ENCODE data around the gene SCUBE3. TPM values are rescaled to one million over a fixed set of nuclear protein-coding genes. Genes with fewer than 3 reads are reported as not detected.
A peak's percentile ranks its signal among the peaks of the same experiment; 100 is the strongest.

SCUBE3 gene
- total RNA-seq, 8 experiments from 2014 or later = 2.6 to 14.6 (median 3.3) TPM

DNA sequence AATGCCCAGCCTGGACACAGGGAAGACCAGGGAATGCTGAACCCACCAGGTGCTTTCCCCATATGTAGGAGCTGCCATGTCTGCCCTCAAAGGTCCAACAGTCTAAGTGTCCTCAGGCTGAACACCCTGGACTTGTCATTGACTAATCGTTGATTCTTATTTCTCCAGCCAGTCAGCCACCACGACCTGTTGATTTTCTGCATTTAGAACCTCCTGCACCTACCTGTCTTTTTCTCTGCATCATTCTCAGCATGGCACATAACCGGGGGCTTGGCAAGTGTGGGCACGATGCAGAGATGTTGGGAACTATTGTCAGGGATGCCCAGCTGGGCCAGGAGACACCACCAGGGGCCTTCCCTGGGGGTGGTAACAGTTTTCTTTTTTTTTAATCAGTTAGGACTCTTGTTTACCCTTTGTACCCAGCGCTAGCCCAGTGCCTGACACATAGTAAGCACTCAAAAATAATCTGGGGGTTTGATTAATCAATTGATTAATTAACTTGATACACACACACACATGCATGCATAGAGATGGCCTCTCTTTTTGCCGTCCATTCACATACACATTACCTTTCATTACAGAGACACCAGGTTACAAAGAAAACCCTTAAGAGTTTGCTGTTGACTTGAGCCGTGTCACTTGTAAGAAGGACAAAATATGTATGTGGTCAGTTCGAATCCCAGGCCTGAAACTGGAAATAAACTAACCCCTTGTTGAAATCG is 29.0 kb upstream of the SCUBE3 start:
- no peak for ATAC-seq (replicated peaks in 6 of 8)
- Histone ChIP-seq H3K4me1 (replicated peaks in 1 of 2) (peaks cover 0 to 9% of the 10 kb centered on the region in 2 donors), H3K27ac (peak overlapping the region in 1 of 2 donors; percentile 22), H3K4me3 (no peak overlapping the region)
- 0 to 100% (median 83%) methylated on average over 1 to 8 of the region's 9 CpGs for WGBS, 10 experiments
- in situ Hi-C loops (cut with MboI; ENCODE audit: low pct_unique_long_range_greater_than_20kb in 2 of 9, low sequenced_read_pairs in 9 of 9, unreplicated experiment in 9 of 9) = no loop called here

DNA sequence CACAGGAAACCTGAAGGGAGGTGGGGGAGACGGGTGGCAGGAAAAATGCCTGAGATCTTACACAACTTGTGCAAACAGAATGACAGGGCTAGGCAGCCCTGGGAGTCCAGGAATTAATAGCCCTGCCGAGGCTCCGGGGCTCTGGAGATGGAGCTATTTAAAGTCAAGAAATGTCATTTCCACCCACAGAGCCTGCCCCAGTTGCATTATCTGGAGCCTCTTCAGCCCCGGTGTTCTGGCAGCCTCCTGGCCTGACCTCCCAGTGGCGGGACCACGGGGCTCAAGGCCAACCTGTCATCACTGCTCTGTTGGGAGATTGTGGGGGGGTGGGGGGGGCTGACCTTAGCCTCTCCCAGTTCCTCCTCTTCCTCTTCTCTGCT is 28.5 kb upstream of the SCUBE3 start:
- Histone ChIP-seq H3K27ac (peak overlapping the region in 1 of 2 donors; percentile 22), H3K4me1 (replicated peaks in 1 of 2) (peaks cover 0 to 9% of the 10 kb centered on the region in 2 donors), H3K4me3 (no peak overlapping the region)
- in situ Hi-C loops (cut with MboI; ENCODE audit: low pct_unique_long_range_greater_than_20kb in 2 of 9, low sequenced_read_pairs in 9 of 9, unreplicated experiment in 9 of 9) = no loop called here
- peak in 2 of 8 experiments; percentile 22 to 76 for ATAC-seq (replicated peaks in 6 of 8)
- WGBS, 10 experiments = 45% methylated on average over 6 of the region's 6 CpGs; no CpG with 5 or more reads in 9 of the 10 experiments

DNA sequence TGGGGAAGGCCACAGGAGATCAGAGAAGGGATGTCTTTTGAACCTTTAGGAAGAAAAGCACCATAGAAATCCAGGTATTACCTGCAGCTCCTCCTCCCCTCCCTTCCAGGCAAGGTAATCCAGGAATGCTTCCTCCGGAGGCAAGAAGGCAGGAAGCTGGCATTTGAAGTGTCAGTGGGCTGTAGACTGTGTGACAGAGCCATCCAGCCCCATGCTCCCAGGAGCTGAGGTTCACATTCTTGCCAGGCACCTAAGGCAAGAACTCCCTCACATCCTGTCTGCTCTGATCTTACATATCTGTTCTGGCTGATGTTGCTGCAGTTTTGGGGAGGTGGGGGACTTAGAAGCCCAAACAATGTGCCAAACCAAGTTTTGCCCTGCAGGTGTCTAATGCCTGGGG is 27.8 kb upstream of the SCUBE3 start:
- 71 to 100% (median 83%) methylated on average over 1 of the region's 1 CpG; no CpG with 5 or more reads in 6 of the 10 experiments for WGBS, 10 experiments
- no peak for ATAC-seq (replicated peaks in 6 of 8)
- in situ Hi-C loops (cut with MboI; ENCODE audit: low pct_unique_long_range_greater_than_20kb in 2 of 9, low sequenced_read_pairs in 9 of 9, unreplicated experiment in 9 of 9) = no loop called here
- no peak overlapping the region for H3K4me3 ChIP-seq
- peaks cover 0 to 9% of the 10 kb centered on the region in 2 donors for H3K4me1 ChIP-seq (replicated peaks in 1 of 2)
- no peak overlapping the region for H3K27ac ChIP-seq

GRCh38 chr6:35186571-35186970 is 27.2 kb upstream of the SCUBE3 start:
- Histone ChIP-seq H3K27ac (no peak overlapping the region), H3K4me3 (no peak overlapping the region), H3K4me1 (replicated peaks in 1 of 2) (peaks cover 0 to 9% of the 10 kb centered on the region in 2 donors)
- 80 to 100% (median 100%) methylated on average over 1 to 2 of the region's 2 CpGs; no CpG with 5 or more reads in 2 of the 10 experiments for WGBS, 10 experiments
- in situ Hi-C loops (cut with MboI; ENCODE audit: low pct_unique_long_range_greater_than_20kb in 2 of 9, low sequenced_read_pairs in 9 of 9, unreplicated experiment in 9 of 9) = no loop called here
- no peak for ATAC-seq (replicated peaks in 6 of 8)

DNA sequence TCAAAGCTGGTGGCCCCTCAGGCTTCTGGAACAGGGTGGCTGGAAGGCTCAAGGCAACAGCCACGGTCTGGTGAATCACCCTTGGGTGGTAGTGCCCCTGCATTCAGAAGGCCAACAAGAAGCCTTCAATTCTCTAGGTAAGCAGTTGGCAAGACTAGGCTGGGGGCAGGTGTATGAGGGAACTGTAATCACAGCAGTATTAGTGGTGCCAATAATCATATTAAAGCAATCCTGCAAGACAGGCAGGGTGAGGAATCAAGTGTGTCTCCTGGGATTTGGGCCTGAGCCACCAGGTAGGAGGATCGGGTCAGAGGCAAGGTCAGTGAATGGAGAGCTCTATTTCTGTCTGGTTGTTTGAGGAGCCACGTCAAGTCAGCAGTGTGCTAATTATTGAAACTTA is 24.9 kb upstream of the SCUBE3 start:
- 33 to 88% (median 69%) methylated on average over 1 to 3 of the region's 3 CpGs; no CpG with 5 or more reads in 7 of the 10 experiments for WGBS, 10 experiments
- in situ Hi-C loops (cut with MboI; ENCODE audit: low pct_unique_long_range_greater_than_20kb in 2 of 9, low sequenced_read_pairs in 9 of 9, unreplicated experiment in 9 of 9) = no loop called here
- no peak overlapping the region for H3K4me3 ChIP-seq
- no peak overlapping the region for H3K27ac ChIP-seq
- peaks cover 0 to 7% of the 10 kb centered on the region in 2 donors for H3K4me1 ChIP-seq (replicated peaks in 1 of 2)
- no peak for ATAC-seq (replicated peaks in 6 of 8)

DNA sequence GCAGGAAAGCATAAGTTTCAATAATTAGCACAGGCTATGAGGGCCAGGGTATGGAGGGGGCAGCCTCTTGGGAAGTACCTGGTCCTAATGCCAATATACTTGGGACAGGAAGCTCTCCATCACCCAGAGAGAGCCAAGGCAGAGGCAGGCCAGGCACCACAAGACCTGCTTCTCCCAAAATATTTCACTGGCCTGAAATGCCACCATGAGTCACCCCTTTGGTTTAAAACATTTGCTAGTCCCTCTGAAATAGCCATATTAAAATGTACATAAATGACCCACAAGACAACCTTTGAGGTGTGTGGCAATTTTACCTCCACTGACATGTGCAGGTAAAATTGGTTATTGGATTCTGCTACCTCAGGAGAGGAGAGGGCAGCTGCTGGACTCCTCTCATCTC is 23.4 kb upstream of the SCUBE3 start:
- Histone ChIP-seq H3K4me3 (no peak overlapping the region), H3K27ac (no peak overlapping the region), H3K4me1 (replicated peaks in 1 of 2) (peaks cover 0 to 3% of the 10 kb centered on the region in 2 donors)
- in situ Hi-C loops (cut with MboI; ENCODE audit: low pct_unique_long_range_greater_than_20kb in 2 of 9, low sequenced_read_pairs in 9 of 9, unreplicated experiment in 9 of 9) = no loop called here
- no peak for ATAC-seq (replicated peaks in 6 of 8)

DNA sequence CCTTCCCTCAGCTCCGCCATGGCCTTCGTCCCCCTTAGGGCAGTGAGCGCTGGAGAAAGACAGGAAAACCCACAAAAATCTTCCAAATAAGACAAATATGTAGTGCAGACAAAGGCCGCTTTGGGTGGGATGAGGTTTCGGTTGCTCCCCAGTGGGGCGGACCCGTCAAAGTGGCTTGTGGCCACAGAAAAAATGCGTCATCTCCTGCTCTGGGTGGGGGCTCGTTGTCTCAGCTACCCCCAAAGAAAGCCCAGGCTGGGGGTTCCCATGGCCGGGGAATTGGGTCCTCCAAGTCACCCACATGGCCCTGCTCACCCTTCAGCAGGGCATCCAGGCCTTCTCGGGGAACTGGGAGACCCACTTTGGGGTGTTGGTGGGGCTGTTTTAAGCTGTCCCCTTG is 21.9 kb upstream of the SCUBE3 start:
- Histone ChIP-seq H3K4me1 (replicated peaks in 1 of 2) (no peaks in the 10 kb centered on the region), H3K27ac (no peak overlapping the region), H3K4me3 (no peak overlapping the region)
- in situ Hi-C loops (cut with MboI; ENCODE audit: low pct_unique_long_range_greater_than_20kb in 2 of 9, low sequenced_read_pairs in 9 of 9, unreplicated experiment in 9 of 9) = no loop called here
- WGBS, 10 experiments = 67 to 100% (median 87%) methylated on average over 2 to 5 of the region's 11 CpGs; no CpG with 5 or more reads in 6 of the 10 experiments
- no peak for ATAC-seq (replicated peaks in 6 of 8)

DNA sequence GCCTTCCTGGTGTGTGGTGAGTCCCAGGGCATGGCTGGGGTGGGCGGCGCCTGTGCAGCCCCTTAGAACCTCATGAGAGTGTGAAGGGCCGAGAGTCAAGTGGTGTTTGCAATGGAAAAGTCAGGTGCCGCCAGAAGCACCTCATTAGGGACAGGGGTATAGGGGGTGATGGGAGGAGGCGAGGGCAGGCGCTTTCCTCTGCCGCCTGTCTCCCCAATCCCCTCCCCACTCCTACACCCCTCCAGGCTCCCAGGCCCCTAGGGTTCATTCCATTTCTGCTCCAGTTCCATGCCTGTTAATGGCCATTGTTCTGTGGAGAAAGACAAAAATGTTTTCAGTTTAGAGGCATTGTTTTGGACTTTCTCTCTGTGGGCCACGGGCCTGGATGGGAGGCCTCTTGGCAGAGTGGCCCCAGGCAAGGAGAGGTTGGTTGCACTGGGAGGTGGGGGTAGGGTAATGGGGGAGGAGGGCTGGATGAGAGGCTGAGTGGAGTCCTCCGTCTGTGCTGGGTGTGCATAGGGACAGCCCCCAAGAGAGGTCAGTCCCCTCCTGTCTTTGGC is 21.4 kb upstream of the SCUBE3 start:
- no CpG with 5 or more reads among the region's 9 CpGs for WGBS, 10 experiments
- in situ Hi-C loops (cut with MboI; ENCODE audit: low pct_unique_long_range_greater_than_20kb in 2 of 9, low sequenced_read_pairs in 9 of 9, unreplicated experiment in 9 of 9) = no loop called here
- Histone ChIP-seq H3K27ac (no peak overlapping the region), H3K4me1 (replicated peaks in 1 of 2) (no peaks in the 10 kb centered on the region), H3K4me3 (no peak overlapping the region)
- no peak for ATAC-seq (replicated peaks in 6 of 8)

DNA sequence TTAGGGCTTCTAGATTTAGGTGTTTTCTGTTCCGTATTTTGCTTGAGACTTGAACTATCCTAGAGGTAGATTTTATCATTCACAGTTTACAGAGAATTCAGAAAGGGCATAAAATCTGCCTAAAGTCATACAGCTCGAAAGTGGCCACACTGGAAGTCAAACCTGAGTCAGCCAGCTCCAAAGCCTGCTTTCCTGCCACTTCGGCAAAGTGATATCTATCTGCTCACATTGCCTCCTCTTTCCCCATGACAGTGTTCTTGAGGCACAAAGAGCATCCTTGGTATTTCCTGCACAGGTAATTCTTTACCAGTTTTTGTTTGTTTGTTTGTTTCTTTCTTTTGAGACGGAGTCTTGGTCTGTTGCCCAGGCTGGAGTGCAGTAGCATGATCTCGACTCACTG is 19.4 kb upstream of the SCUBE3 start:
- 43 to 100% (median 87%) methylated on average over 1 to 5 of the region's 5 CpGs; no CpG with 5 or more reads in 1 of the 10 experiments for WGBS, 10 experiments
- ATAC-seq (replicated peaks in 6 of 8) = no peak

DNA sequence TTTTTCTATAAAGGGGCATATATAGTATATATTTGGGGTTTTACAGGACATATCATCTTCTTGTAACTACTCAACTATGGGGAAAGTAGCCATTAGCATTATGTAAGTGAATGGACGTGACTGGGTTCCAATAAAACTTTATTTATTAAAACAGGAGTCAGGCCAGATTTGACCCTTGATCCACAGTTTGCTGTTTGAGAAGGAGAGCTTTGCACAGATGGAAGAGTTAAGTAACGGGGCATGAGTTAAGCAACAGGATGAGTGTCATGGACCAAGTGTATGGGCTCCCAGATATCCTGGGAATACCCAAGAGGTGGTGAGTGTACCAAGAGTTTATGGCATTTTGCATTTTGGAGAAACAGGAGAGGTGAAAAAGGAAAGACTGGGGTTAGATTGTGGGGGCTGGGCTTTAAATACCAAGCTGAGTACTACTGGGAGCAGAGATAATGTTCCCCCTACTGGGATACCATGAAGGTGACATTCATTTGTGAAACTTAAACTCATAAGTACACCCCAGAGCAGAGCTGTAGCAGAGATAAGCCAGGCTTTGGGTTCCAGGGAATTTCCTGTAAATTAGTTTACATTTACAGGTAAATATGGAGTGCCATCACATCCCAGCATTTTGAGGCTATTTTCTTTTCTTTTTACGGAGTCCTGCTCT is 18.5 kb upstream of the SCUBE3 start:
- in situ Hi-C loops (cut with MboI; ENCODE audit: low pct_unique_long_range_greater_than_20kb in 2 of 9, low sequenced_read_pairs in 9 of 9, unreplicated experiment in 9 of 9) = no loop called here
- Histone ChIP-seq H3K27ac (no peak overlapping the region), H3K4me1 (replicated peaks in 1 of 2) (no peaks in the 10 kb centered on the region), H3K4me3 (no peak overlapping the region)
- no peak for ATAC-seq (replicated peaks in 6 of 8)
- WGBS, 10 experiments = 41 to 100% (median 84%) methylated on average over 1 to 3 of the region's 3 CpGs

More for the DNA sequence above, 19.4 kb upstream of the SCUBE3 start:
- in situ Hi-C loops (cut with MboI; ENCODE audit: low pct_unique_long_range_greater_than_20kb in 2 of 9, low sequenced_read_pairs in 9 of 9, unreplicated experiment in 9 of 9) = no loop called here
- Histone ChIP-seq H3K4me1 (replicated peaks in 1 of 2) (no peaks in the 10 kb centered on the region), H3K27ac (no peak overlapping the region), H3K4me3 (no peak overlapping the region)

GRCh38 chr6:35197196-35197595 is 16.6 kb upstream of the SCUBE3 start:
- no peak for ATAC-seq (replicated peaks in 6 of 8)
- in situ Hi-C loops (cut with MboI; ENCODE audit: low pct_unique_long_range_greater_than_20kb in 2 of 9, low sequenced_read_pairs in 9 of 9, unreplicated experiment in 9 of 9) = no loop called here
- no peak overlapping the region for H3K27ac ChIP-seq
- H3K4me3 ChIP-seq = no peak overlapping the region
- WGBS, 10 experiments = 40 to 100% (median 86%) methylated on average over 2 to 5 of the region's 5 CpGs
- no peaks in the 10 kb centered on the region for H3K4me1 ChIP-seq (replicated peaks in 1 of 2)

- Histone ChIP-seq H3K4me3 (no peak overlapping the region), H3K27ac (no peak overlapping the region), H3K4me1 (replicated peaks in 1 of 2) (no peaks in the 10 kb centered on the region)
- no peak for ATAC-seq (replicated peaks in 6 of 8)
- in situ Hi-C loops (cut with MboI; ENCODE audit: low pct_unique_long_range_greater_than_20kb in 2 of 9, low sequenced_read_pairs in 9 of 9, unreplicated experiment in 9 of 9) = loop anchor here in 2 of 9 experiments (10.0 to 25.0 kb wide), 2 partner anchors 55 to 213 kb away; partner anchors contain the start of gene TCP11 (in 1 of the 2)
- WGBS, 10 experiments = 29 to 100% (median 86%) methylated on average over 1 to 2 of the region's 2 CpGs; no CpG with 5 or more reads in 3 of the 10 experiments
Measured at GRCh38 chr6:35199866-35200265, 13.9 kb upstream of the SCUBE3 start.

GRCh38 chr6:35202066-35202546 is 11.7 kb upstream of the SCUBE3 start:
- in situ Hi-C loops (cut with MboI; ENCODE audit: low pct_unique_long_range_greater_than_20kb in 2 of 9, low sequenced_read_pairs in 9 of 9, unreplicated experiment in 9 of 9) = loop anchor here in 2 of 9 experiments (10.0 to 25.0 kb wide), 2 partner anchors 57 to 215 kb away; partner anchors contain the start of gene TCP11 (in 1 of the 2)
- Histone ChIP-seq H3K4me1 (replicated peaks in 1 of 2) (no peaks in the 10 kb centered on the region), H3K4me3 (no peak overlapping the region), H3K27ac (no peak overlapping the region)
- no peak for ATAC-seq (replicated peaks in 6 of 8)
- 20 to 100% (median 90%) methylated on average over 1 to 6 of the region's 6 CpGs; no CpG with 5 or more reads in 2 of the 10 experiments for WGBS, 10 experiments
